Smooth muscle cell (in vitro differentiated cells): Measurements from ENCODE around the gene SNAP23. TPM values are rescaled to one million over a fixed set of nuclear protein-coding genes. Genes with fewer than 3 reads are reported as not detected.

Experiments used
- DNase-seq: peaks from one replicate; lab custom pipeline; 2025; ENCODE audit not compliant: unreplicated experiment; lab: John Stamatoyannopoulos, UW
- H2AFZ ChIP-seq: fragments of 200-600 bp; sonication (generic); 2 replicates; pipeline ENCODE4 v1.6.0; 2016; ENCODE audit warnings: antibody characterized with exemption, low read depth, mild to moderate bottlenecking
- H3F3A ChIP-seq: fragments of 200-600 bp; sonication (generic); 2 replicates; pipeline ENCODE4 v1.6.0; 2017; ENCODE audit warnings: antibody characterized with exemption, low read depth
- H3K27ac ChIP-seq: fragments of 200-600 bp; sonication (generic); 2 replicates; pipeline ENCODE4 v1.5.1; 2016; ENCODE audit warnings: low read depth, mild to moderate bottlenecking
- H3K27me3 ChIP-seq: fragments of 200-600 bp; sonication (generic); 2 replicates; pipeline ENCODE4 v1.6.1; 2016; ENCODE audit warnings: low read depth, mild to moderate bottlenecking
- H3K36me3 ChIP-seq: fragments of 200-600 bp; sonication (generic); 2 replicates; pipeline ENCODE4 v1.5.1; 2016; ENCODE audit warnings: low read depth
- H3K4me1 ChIP-seq: fragments of 200-600 bp; sonication (generic); 2 replicates; pipeline ENCODE4 v1.5.1; 2016; ENCODE audit warnings: low read depth
- H3K4me2 ChIP-seq: fragments of 200-600 bp; sonication (generic); 2 replicates; pipeline ENCODE4 v1.6.0; 2016; ENCODE audit warnings: mild to moderate bottlenecking
- H3K4me3 ChIP-seq: fragments of 200-600 bp; sonication (generic); 2 replicates; pipeline ENCODE4 v1.5.1; 2016; ENCODE audit warnings: mild to moderate bottlenecking
- H3K79me2 ChIP-seq: fragments of 200-600 bp; sonication (generic); 2 replicates; pipeline ENCODE4 v1.6.0; 2016; ENCODE audit warnings: low read depth, mild to moderate bottlenecking
- H3K9ac ChIP-seq: fragments of 200-600 bp; sonication (generic); 2 replicates; pipeline ENCODE4 v1.6.0; 2016; ENCODE audit warnings: low read depth
- H3K9me3 ChIP-seq: fragments of 200-600 bp; sonication (generic); replicated peaks from 2 replicates; pipeline ENCODE4 v1.5.1; 2016; ENCODE audit warnings: low read depth
- H4K20me1 ChIP-seq: fragments of 200-600 bp; sonication (generic); 2 replicates; pipeline ENCODE4 v1.6.0; 2016; ENCODE audit warnings: low read depth
- CTCF ChIP-seq: fragments of 200-600 bp; sonication (generic); IDR thresholded peaks from 2 replicates; pipeline ENCODE4 v1.5.1; 2017; ENCODE audit warnings: borderline replicate concordance, mild to moderate bottlenecking, antibody characterized with exemption; ENCODE audit not compliant: insufficient read depth, poor library complexity, severe bottlenecking
- WGBS: methylation state at CpG from one replicate; pipeline ENCODE4 v1.1.7; 2016; ENCODE audit warnings: low lambda C conversion rate; 5-methylcytosine and 5-hydroxymethylcytosine counted together
- polyA plus RNA-seq: library from polyadenylated mRNA; unstranded; fragments of >200 nt; fragmentation: Nextera tagmentation; extraction: Ambion mirVana; gene quantifications from 2 replicates; pipeline ENCODE4 v1.2.1, GENCODE V29; 2016
- total RNA-seq: library from RNA; depleted of rRNA; stranded (reverse); fragments of >200 nt; gene quantifications from 2 replicates; pipeline ENCODE4 v1.2.3, GENCODE V29; 2014

Gene SNAP23
- total and polyA plus RNA-seq, 2 experiments from 2014 or later = 73.8 to 78.7 TPM

DNA sequence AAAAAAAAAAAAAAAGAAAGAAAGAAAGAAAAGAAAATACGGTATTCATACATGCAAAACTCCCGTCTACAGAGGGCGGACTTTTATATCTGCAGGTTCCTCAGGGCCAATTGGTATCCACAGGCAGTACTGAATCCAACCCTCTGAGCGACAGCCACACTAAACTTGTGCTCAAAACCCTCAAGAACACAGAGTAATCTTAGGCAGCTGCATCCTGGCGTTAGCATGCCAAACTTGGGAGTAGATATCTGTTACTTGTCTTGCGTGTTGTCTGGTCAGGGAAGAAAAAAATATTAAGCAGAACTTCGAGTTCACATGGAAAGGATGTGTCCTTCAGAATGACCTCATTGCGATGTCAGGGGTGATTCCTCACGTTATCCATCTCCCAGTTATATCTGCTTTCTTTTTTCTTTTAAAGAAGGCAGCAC, 12.8 kb downstream of the SNAP23 start:
- no peak for DNase-seq
- H3F3A ChIP-seq = no peaks in the 10 kb centered on the region
- H3K9me3 ChIP-seq = no peaks in the 10 kb centered on the region
- H3K36me3 ChIP-seq = no peaks in the 10 kb centered on the region
- H2AFZ ChIP-seq = no peak overlapping the region
- H3K4me1 ChIP-seq = peaks cover 6% of the 10 kb centered on the region
- no peak overlapping the region for H3K4me2 ChIP-seq
- no peak overlapping the region for H3K9ac ChIP-seq
- TF ChIP-seq CTCF = no peak
- no peaks in the 10 kb centered on the region for H3K27me3 ChIP-seq
- H4K20me1 ChIP-seq = peaks cover 83% of the 10 kb centered on the region
- WGBS = 75% methylated on average over 9 of the region's 9 CpGs
- peaks cover 66% of the 10 kb centered on the region for H3K79me2 ChIP-seq
- no peak overlapping the region for H3K4me3 ChIP-seq
- H3K27ac ChIP-seq = no peak overlapping the region

DNA sequence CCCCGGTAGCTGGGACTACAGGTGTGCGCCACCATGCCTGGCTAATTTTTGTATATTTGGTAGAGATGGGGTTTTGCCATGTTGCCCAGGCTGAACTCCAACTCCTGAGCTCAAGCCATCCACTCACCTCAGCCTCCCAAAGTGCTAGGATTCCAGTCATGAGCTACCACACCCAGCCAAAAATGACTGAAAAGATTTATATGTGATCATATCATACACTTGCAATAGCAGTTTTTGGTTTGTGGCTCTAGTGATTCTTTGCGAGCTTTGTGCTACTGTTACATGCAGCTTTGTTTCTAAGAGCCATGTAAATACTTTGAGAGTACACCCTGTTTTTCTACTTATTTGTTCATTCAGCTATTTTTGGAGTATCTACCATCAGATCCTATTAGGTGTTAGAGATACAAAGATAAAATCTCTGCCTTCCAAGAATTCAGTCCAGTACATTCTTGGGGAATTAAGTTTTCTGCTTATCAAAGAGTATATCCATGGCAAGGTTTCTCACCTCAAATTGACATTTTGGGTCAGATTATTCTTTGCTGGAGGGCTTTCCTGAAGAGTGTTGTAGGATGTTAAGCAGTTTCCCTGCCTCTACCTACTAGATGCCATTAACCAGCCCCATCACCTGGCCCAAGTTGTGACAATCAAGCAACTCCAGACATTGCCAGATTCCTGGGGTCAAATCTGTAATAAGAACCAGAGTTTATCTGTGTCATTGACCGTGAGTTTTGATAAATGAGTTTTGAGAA, 15.0 kb downstream of the SNAP23 start:
- no peak overlapping the region for H3K4me2 ChIP-seq
- H3K36me3 ChIP-seq = peaks cover 5% of the 10 kb centered on the region
- no peak for DNase-seq
- H4K20me1 ChIP-seq = peaks cover 61% of the 10 kb centered on the region
- peaks cover 46% of the 10 kb centered on the region for H3K79me2 ChIP-seq
- H3K9me3 ChIP-seq = no peaks in the 10 kb centered on the region
- H3K4me1 ChIP-seq = no peaks in the 10 kb centered on the region
- 95% methylated on average over 4 of the region's 4 CpGs for WGBS
- H3F3A ChIP-seq = no peaks in the 10 kb centered on the region
- H3K27me3 ChIP-seq = no peaks in the 10 kb centered on the region
- TF ChIP-seq CTCF = no peak
- H3K4me3 ChIP-seq = no peak overlapping the region
- no peak overlapping the region for H2AFZ ChIP-seq
- no peak overlapping the region for H3K27ac ChIP-seq
- H3K9ac ChIP-seq = no peak overlapping the region

DNA sequence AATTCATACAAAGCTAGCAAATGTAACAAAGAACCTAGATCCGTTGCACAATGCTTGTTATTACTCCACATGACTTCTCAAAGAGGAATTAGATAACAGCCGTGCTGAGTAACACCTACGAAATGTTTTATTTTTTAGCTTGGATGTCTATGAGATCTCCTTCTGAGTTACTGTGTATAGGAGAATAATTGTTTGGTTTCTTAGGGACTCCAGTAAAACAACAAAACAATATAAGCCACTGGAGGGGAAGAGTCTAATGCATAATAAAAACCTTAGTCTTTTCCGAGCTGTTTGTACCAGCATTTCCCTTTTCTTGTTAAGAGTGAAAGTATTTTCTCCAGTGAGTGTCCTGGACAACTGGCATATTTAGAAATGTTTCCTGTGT, 15.6 kb downstream of the SNAP23 start:
- Histone ChIP-seq H3F3A (no peaks in the 10 kb centered on the region), H3K9me3 (no peaks in the 10 kb centered on the region), H3K4me2 (no peak overlapping the region), H3K27ac (no peak overlapping the region), H4K20me1 (peaks cover 56% of the 10 kb centered on the region), H3K27me3 (no peaks in the 10 kb centered on the region), H3K79me2 (peaks cover 42% of the 10 kb centered on the region), H2AFZ (no peak overlapping the region), H3K36me3 (peaks cover 8% of the 10 kb centered on the region), H3K9ac (no peak overlapping the region), H3K4me1 (no peaks in the 10 kb centered on the region), H3K4me3 (no peak overlapping the region)
- DNase-seq = no peak
- TF ChIP-seq CTCF = no peak
- WGBS = 77% methylated on average over 4 of the region's 4 CpGs

DNA sequence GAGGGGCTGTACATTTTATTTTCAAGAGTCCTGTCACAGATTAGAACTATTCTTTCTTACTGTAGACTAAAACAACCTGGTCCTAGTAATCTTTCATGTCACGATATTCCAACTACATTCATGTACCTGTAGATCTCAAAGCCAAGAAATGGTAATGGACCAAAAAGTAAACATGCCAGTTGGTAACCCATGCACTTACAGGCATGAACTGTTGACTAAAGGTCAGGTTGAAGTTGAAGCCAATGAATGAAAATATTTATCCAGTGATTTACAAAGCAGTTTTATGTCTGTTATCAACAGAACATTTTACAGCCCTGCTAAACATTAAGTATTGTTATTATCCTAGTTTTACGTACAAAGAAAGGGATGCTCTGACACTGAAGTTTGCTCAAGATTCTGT, 27.9 kb downstream of the SNAP23 start:
- H3K27me3 ChIP-seq = no peaks in the 10 kb centered on the region
- H3K36me3 ChIP-seq = peaks cover 4% of the 10 kb centered on the region
- no peak overlapping the region for H2AFZ ChIP-seq
- TF ChIP-seq CTCF = no peak
- no peaks in the 10 kb centered on the region for H3F3A ChIP-seq
- H3K4me2 ChIP-seq = no peak overlapping the region
- H3K4me3 ChIP-seq = no peak overlapping the region
- no peaks in the 10 kb centered on the region for H4K20me1 ChIP-seq
- no peaks in the 10 kb centered on the region for H3K4me1 ChIP-seq
- no peaks in the 10 kb centered on the region for H3K9me3 ChIP-seq
- H3K9ac ChIP-seq = no peak overlapping the region
- DNase-seq = no peak
- H3K27ac ChIP-seq = no peak overlapping the region
- 85% methylated on average over 2 of the region's 2 CpGs for WGBS
- peaks cover 3% of the 10 kb centered on the region for H3K79me2 ChIP-seq
